ENCODE measurements around the gene HJV.
A peak's percentile ranks its signal among the peaks of the same experiment; 100 is the strongest.

The HJV gene

GRCh38 chr1:146022403-146023127 is 1.0 kb upstream of the HJV start:
- no peak for DNase-seq (ENCODE audit: low read depth)

- DNase-seq (ENCODE audit: low read depth) = no peak
Observed at GRCh38 chr1:146021050-146021445, 487 bp downstream of the HJV start.

- DNase-seq (ENCODE audit: low read depth) = no peak
Observed at GRCh38 chr1:146020058-146021049, 1.2 kb downstream of the HJV start.

GRCh38 chr1:146019231-146020057 is 2.1 kb downstream of the HJV start:
- DNase-seq (ENCODE audit: low read depth) = no peak

GRCh38 chr1:146016891-146017290 is 4.6 kb downstream of the HJV start:
- DNase-seq (ENCODE audit: low read depth) = no peak

- no peak for DNase-seq (ENCODE audit: low read depth)
Observed at GRCh38 chr1:146013559-146013922, 8.0 kb downstream of the HJV start.

- DNase-seq (ENCODE audit: low read depth) = peak; percentile 65
Observed at GRCh38 chr1:146012703-146013558, 8.6 kb downstream of the HJV start.

- no peak for DNase-seq (ENCODE audit: low read depth)
Observed at GRCh38 chr1:146010126-146010738, 11.3 kb downstream of the HJV start.

- DNase-seq (ENCODE audit: low read depth) = no peak
Observed at GRCh38 chr1:146007489-146008133, 13.9 kb downstream of the HJV start.

GRCh38 chr1:146001709-146002108 is 19.8 kb downstream of the HJV start:
- DNase-seq (ENCODE audit: low read depth) = no peak

- no peak for DNase-seq (ENCODE audit: low read depth)
Observed at GRCh38 chr1:145999321-146000024, 22.1 kb downstream of the HJV start.

GRCh38 chr1:145997718-145998023 is 23.9 kb downstream of the HJV start:
- no peak for DNase-seq (ENCODE audit: low read depth)

- DNase-seq (ENCODE audit: low read depth) = no peak
Observed at GRCh38 chr1:145997016-145997717, 24.4 kb downstream of the HJV start.

- peak; percentile 83 for DNase-seq (ENCODE audit: low read depth)
Observed at GRCh38 chr1:145996433-145997015, 25.0 kb downstream of the HJV start, which contains the start of gene TXNIP. TSS of gene TXNIP (minus strand) at chr1:145996579. CDS start at chr1:145996266, 313 bp downstream.

- DNase-seq (ENCODE audit: low read depth) = no peak
Observed at GRCh38 chr1:145995964-145996432, 25.5 kb downstream of the HJV start.

- no peak for DNase-seq (ENCODE audit: low read depth)
Observed at GRCh38 chr1:145995148-145995881, 26.2 kb downstream of the HJV start.

GRCh38 chr1:145994391-145995120 is 27.0 kb downstream of the HJV start:
- DNase-seq (ENCODE audit: low read depth) = no peak

All from HS-27A (cell line).